HG03103 (cell line): ENCODE results near the gene SLC38A5.

ENCODE experiments used
- ATAC-seq: cut with Tn5 transposase; IDR thresholded peaks from one replicate; pipeline ENCODE4 v1.9.1; 2021; ENCODE audit warnings: low read depth; ENCODE audit not compliant: unreplicated experiment

The SLC38A5 gene

DNA sequence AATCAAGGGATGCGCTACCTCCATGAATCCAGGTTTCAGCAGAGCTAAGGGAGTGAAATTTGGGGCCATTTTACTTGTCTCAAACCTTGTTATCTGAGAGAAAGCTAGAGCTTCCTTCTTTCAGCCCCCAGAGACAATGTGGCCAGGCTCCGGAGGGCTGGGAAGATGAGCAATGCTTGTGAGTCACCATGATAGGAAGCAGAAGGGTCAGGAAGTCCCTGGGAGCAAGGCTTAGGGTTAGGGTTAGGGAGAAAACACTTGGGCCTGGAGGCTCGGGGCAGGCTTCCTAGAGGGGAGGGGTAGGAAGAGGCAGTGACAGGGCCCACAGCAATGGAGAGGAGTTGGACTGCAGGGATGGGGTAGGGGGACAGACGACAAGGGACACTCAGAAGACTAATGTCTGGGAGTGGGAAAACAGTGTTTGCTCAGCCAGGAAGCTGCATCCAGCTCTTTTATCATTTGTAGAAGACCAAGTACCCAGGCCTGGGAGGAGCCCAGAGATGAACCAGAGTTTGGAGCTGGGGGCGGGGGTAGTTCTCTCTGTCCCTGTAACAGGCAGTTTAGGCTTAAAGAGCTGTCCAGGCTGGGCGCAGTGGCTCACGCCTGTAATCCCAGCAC is 22.3 kb upstream of the SLC38A5 start:
- ATAC-seq: no peak

GRCh38 chrX:48491809-48492208 is 21.7 kb upstream of the SLC38A5 start:
- ATAC-seq: no peak

GRCh38 chrX:48490661-48491060 is 20.6 kb upstream of the SLC38A5 start:
- ATAC-seq: no peak

GRCh38 chrX:48489892-48490291 is 19.8 kb upstream of the SLC38A5 start:
- ATAC-seq: no peak

DNA sequence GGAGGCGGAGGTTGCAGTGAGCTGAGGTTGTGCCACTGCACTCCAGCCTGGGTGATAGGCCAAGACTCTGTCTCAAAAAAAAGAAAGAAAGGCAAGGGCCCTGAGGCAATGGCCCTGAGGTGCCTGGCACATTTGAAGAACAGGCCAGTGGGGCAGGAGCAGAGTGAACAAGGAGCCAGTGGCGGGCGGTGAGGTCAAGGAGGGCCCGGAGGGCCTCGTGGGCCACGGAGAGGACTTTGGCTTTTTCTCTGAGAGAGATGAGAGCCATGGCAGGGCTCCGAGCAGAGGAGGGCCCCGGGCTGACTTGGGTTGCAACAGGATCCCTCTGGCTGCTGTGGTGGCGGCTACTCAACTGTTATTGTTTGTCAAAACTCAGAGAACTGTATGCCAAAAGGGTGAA is 19.2 kb upstream of the SLC38A5 start:
- ATAC-seq: no peak

DNA sequence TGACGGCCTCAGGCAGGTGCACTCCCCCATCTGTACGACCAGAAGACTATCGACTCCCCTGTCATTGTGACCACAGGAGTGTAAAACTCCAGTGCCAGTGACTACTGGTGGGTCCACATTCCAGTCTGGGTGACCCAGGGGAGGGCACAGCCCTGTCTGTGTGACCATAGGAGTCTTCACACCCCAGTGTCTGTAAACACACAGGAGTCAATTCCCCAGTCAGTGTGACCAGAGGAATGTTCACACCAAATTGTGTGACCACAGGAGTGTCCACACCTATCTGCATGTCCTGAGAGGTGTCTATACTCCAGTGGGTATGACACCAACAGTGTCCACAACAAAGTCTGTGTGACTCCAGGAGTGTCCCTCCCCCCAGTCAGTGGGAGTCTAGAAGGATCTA is 18.0 kb upstream of the SLC38A5 start:
- ATAC-seq: no peak

DNA sequence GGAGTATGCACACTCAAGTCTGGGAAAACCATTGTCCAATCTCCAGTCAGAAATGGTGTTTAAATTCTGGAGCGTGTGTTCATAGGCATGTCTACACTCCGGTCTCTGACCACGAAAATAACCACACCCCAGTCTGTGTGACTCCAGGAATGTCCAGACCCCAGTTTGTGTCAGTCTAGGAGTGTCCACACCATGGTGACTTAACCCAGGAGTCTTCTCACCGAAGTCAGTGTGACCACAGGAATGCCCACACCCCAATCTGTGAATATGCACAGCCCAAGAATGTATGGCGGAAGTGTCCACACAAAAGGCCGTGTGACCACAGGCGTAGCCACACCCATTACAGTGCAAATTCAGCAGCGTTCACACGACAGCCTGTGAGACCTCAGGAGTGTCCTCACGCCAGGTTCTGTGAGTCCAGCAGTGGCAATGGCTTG is 17.3 kb upstream of the SLC38A5 start:
- ATAC-seq: no peak

GRCh38 chrX:48482526-48482925 is 12.5 kb upstream of the SLC38A5 start:
- no peak for ATAC-seq

GRCh38 chrX:48480583-48480982 is 10.5 kb upstream of the SLC38A5 start:
- no peak for ATAC-seq

GRCh38 chrX:48480142-48480541 is 10.1 kb upstream of the SLC38A5 start:
- no peak for ATAC-seq

- no peak for ATAC-seq
Observed at GRCh38 chrX:48478806-48479205, 8.7 kb upstream of the SLC38A5 start.

DNA sequence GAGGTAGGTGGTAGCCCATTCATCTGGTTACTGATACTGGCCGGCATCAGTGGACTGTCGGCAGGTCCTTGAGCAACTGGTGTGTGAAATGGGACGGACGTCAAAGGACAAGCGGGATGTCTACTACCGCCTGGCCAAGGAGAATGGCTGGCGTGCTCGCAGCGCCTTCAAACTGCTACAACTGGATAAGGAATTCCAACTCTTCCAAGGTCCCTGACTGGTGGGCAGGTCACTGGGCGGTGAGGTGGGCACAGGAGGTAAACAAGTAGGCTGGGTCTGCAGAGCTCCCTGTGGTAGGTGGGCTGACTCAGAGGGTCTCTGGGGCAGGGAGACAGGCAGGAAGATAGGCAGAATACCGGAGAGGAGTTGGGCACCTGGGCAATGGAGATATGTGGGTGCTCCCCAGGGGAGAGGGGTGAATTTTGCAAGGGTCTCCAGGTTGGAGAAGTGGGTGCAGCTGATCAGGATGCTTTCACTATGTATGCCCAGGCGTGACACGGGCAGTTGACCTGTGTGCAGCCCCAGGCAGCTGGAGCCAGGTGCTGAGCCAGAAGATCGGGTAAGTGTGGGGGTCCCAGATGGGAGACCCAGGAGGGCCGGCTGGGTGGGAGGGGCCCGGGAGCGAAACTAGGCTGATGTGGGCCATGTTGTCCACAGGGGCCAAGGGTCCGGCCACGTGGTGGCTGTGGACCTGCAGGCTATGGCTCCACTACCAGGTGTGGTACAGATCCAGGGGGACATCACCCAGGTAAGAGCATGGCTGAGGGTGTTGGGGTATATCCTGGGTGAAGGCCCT is 8.1 kb upstream of the SLC38A5 start:
- no peak for ATAC-seq

DNA sequence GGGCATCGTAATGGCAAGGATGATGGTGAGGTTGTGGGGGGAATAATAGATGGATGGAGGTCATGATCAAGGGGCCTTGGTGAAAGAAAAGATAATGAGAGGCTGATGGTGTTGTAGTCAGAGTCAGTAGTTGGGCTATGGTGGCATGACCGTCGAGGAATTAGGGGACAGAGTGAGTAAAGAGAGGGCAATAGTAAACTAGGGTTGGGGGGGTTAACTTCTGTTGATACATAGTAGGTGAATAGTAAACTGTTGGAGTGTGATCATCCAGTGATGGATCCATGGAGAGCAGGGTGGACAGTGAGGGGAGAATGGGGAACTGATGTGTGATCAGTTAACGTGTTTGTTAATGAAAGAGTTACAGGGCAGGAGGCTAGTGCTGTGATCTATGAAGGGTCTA is 6.9 kb upstream of the SLC38A5 start:
- ATAC-seq: no peak

DNA sequence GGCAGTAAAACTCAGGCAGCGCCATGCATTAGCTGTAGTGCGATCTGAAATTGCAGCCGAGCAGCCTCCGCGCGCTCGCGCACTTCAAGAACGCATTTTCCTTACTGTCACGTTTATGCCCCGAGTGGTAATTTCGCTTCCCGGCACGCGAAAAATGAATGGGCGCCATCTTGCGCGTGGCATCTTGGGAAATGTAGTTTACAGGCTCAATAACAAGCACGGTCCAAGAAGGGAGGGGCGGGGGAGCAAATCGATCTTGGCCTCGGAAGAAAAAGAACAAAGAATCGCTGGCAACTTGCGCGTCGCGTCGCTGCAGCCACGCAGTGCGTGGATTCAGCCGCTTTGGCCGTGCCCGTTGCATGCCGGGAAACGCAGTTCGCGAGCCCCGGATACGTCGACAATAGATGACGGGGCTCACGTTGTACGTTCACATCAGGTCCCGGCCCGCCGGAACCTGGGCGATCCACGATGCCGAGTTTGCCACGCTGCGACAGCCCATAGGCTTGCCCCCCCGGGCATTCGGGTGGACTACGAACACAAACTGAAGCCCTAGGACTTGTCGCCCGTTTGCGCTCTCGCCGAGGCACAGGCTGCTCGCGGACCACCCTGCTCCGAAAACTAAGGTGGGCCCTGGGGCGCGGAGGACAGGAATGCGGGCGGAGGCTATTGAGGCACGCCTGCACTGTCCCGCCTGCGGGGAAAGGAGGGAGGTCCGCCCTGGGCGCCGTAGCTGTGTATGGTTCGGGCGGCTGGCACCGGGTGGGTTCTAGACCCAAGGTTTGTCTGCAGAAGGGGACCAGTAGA is 5.9 kb upstream of the SLC38A5 start, which contains the start of gene FTSJ1:
Gene FTSJ1 (plus strand): TSS at position 426 of the 804 bp plus-strand sequence. CDS start 1,849 bp downstream, outside the sequence.
- peak; percentile 81 for ATAC-seq

DNA sequence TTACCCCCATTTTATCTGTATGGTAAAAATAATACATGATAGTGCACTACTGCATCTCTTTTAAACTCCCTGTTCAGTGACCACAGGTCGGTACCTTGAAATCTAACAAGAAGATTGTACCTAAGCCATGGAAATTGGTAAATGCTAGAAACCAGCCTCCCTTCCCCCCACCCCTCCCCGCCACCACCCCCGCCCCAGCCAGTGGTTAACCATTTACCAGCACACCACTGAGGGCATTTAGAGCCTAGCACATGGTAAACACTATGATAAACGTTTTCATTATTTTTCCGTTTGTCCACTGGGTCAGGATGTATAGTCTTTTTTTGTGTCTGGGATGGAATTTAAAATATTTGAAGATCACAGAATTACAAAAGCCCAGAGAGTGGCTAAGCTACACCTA is 5.2 kb upstream of the SLC38A5 start:
- ATAC-seq: no peak

DNA sequence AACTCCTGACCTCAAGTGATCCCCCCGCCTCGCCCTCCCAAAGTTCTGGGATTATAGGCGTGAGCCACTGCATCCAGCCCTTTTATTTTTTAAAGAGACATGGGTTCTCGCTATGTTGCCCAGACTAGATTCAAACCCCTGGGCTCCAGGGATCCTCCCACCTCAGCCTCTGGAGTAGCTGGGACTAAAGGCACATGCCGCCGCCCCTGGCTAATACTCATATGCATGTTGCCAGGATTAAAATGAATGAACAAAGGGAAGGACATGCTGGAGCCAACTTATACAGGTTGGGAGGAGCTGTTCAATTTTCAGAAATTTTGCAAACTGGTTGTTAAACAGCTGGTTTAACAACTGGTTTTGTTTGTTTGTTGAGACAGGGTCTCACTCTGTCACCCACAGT is 4.5 kb upstream of the SLC38A5 start:
- ATAC-seq: no peak

DNA sequence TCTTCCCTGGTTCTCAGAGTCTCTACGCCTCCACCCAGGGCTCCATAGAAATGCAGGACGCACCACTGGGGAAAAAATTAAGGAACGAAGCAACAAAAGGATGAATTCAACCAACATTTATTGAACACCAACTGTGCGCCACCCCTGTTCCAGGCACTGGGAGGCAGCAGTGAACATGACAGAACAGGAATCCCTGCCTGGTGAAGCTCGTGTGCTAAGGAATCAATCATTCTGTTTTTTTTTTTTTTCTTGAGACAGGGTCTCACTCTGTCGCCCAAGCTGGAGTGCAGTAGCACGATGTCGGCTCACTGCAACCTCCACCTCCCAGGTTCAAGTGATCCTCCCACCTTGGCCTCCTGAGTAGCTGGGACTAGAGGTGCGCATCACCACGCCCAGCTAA is 4.1 kb upstream of the SLC38A5 start:
- no peak for ATAC-seq

DNA sequence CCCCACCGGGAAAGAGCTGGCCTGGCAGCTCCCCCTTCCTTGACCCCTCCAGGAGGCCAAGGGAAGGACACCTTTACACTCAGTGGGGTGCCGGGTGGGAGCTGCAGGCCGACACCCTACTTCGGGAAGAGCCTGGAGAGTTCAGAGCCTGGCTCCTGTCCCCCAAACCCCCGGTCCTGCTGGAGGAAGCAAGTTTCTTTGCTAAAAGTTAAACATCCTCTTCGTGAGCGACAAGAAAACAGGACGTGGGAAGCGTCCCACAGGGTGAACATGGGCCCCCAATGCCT is 3.6 kb upstream of the SLC38A5 start:
- no peak for ATAC-seq

DNA sequence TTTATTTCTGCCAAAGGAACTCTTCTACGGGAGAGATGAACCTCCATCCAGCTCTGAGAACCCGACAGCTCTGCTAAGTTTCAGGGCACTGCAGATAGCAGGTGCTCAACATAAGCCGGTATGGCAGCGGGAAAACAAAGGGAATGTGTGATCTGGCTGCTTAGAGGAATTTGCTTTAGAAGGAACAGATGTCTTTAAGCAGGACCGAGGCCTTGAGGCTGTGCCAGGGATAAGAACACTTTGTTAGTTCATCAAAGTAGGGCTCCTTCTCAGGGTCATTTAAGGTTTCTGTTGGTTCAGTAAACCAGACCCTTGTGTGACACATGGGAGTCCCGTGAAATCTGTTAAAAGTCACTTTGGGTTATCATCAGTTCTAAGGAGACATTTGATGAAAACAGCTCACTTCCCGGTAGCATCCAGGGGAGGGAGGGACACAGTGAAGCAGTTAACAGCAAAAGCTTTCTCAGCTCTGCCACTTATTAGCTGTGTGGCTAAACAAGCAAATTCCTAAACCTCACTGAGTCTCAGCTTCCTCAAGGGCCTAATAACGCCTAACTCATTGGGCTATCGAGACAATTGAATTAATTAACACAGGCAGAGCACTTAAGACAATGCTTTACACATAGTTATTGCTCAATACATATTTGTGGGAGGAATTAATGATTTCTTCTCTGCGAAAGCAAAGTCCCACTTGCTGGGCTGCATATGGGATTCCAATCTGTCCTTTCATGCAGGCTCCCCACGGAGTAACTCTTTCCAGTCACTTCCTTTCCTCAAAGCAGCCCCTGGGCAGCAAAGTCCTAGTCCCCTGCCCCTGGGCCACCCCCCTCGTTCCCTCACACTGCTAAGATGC is 3.0 kb upstream of the SLC38A5 start:
- ATAC-seq: no peak

GRCh38 chrX:48472225-48472624 is 2.2 kb upstream of the SLC38A5 start:
- no peak for ATAC-seq

GRCh38 chrX:48471504-48471903 is 1.4 kb upstream of the SLC38A5 start:
- no peak for ATAC-seq
